ENCODE results near the gene C1GALT1.

GRCh38 chr7:7237978-7238267 is 55.6 kb downstream of the C1GALT1 start:
- TF ChIP-seq POLR2AphosphoS5 (IDR thresholded peaks at IDR 0.05; ENCODE audit: borderline replicate concordance, low read depth, low read length) (no peak), EZH2 (IDR thresholded peaks at IDR 0.05) (no peak)
